ENCODE data around the gene LIN7A.

- TF ChIP-seq CTCF (IDR thresholded peaks at IDR 0.05) (no peak), POLR2A (IDR thresholded peaks at IDR 0.05) (no peak)
Measured at GRCh38 chr12:80892597-80893445, 44.9 kb downstream of the LIN7A start.
